ENCODE measurements around the gene FXYD2.

GRCh38 chr11:117873828-117874125, 49.2 kb upstream of the FXYD2 start:
- no peak for TF ChIP-seq ZNF384 (IDR thresholded peaks at IDR 0.05)
- TF ChIP-seq FOXA1 (IDR thresholded peaks at IDR 0.05): no peak
- TF ChIP-seq NFRKB (IDR thresholded peaks at IDR 0.05): no peak
- no peak for TF ChIP-seq FOXM1 (IDR thresholded peaks at IDR 0.05; ENCODE audit: borderline replicate concordance)
- no peak for TF ChIP-seq SUZ12 (IDR thresholded peaks at IDR 0.05)
- TF ChIP-seq PKNOX1 (IDR thresholded peaks at IDR 0.05): no peak
- no peak for TF ChIP-seq CTBP1 (IDR thresholded peaks at IDR 0.05; ENCODE audit: borderline replicate concordance)
- no peak for TF ChIP-seq BHLHE40 (IDR thresholded peaks at IDR 0.05; ENCODE audit: borderline replicate concordance)
